ENCODE results near the gene RAB3IP. TPM values are rescaled to one million over a fixed set of nuclear protein-coding genes. Genes with fewer than 3 reads are reported as not detected.
"Not testable (repeated sequence)": the region's sequence is repeated elsewhere in the genome, so short reads cannot be mapped to it uniquely, and the experiment has no call there.

RAB3IP gene
- total RNA-seq, 1 experiment from 2014 or later, result 39.4 TPM

DNA sequence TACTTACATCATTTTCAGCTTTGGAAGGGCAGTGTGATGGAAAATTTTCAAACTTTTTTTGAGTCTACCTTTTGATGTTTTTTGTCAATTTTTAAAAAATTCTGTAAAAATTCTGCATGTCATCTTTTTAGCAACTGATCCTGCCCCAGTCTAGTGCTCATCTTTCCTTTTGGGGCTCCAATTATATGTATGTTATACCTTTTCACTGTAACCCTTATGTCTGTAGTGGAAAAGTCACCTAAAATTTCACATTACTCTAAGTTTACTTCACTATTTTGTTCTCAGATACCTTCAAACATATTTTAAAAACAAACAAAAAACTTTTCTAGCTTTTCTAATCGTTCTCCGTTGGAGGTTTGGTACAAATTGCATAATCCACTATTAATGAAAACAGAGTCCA lies 53.9 kb downstream of the RAB3IP start:
- Histone ChIP-seq H3K36me3 (ENCODE audit: insufficient read depth, low read length, poor library complexity, severe bottlenecking) (peaks cover 3% of the 10 kb centered on the region), H3K27ac (ENCODE audit: low read depth, low read length, poor library complexity, severe bottlenecking) (no peak overlapping the region), H3K4me1 (ENCODE audit: insufficient read depth, low read length, poor library complexity, severe bottlenecking) (no peaks in the 10 kb centered on the region), H3K9me3 (ENCODE audit: low read depth, low read length, poor library complexity, severe bottlenecking) (peaks cover 21% of the 10 kb centered on the region), H3K4me3 (ENCODE audit: low read depth, low read length, poor library complexity, severe bottlenecking) (no peak overlapping the region), H3K27me3 (replicated peaks; ENCODE audit: insufficient read depth, low read depth, low read length, poor library complexity) (no peaks in the 10 kb centered on the region)
- no TSS peak for BruUV-seq (replicated peaks)
- ChIA-PET POLR2A (ENCODE audit: low non-redundant PET) (no interaction called here), CTCF (interaction anchor here (0.6 kb wide), 1 partner anchor 41 kb away, joined by 11 read pairs; no protein-coding TSS in a partner anchor)
- no peak for DNase-seq (ENCODE audit: low spot score)
- intact Hi-C loops (cut with micrococcal nuclease; ENCODE audit: unreplicated experiment), result no loop called here
- no peak for TF ChIP-seq EZH2 (IDR thresholded peaks at IDR 0.05; ENCODE audit: borderline replicate concordance, low read depth, low read length, poor library complexity, severe bottlenecking)
- TF ChIP-seq, protein P1, sequence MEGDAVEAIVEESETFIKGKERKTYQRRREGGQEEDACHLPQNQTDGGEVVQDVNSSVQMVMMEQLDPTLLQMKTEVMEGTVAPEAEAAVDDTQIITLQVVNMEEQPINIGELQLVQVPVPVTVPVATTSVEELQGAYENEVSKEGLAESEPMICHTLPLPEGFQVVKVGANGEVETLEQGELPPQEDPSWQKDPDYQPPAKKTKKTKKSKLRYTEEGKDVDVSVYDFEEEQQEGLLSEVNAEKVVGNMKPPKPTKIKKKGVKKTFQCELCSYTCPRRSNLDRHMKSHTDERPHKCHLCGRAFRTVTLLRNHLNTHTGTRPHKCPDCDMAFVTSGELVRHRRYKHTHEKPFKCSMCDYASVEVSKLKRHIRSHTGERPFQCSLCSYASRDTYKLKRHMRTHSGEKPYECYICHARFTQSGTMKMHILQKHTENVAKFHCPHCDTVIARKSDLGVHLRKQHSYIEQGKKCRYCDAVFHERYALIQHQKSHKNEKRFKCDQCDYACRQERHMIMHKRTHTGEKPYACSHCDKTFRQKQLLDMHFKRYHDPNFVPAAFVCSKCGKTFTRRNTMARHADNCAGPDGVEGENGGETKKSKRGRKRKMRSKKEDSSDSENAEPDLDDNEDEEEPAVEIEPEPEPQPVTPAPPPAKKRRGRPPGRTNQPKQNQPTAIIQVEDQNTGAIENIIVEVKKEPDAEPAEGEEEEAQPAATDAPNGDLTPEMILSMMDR (conservative IDR thresholded peaks at IDR 0.05; ENCODE audit: low read depth, low read length), result no peak

DNA sequence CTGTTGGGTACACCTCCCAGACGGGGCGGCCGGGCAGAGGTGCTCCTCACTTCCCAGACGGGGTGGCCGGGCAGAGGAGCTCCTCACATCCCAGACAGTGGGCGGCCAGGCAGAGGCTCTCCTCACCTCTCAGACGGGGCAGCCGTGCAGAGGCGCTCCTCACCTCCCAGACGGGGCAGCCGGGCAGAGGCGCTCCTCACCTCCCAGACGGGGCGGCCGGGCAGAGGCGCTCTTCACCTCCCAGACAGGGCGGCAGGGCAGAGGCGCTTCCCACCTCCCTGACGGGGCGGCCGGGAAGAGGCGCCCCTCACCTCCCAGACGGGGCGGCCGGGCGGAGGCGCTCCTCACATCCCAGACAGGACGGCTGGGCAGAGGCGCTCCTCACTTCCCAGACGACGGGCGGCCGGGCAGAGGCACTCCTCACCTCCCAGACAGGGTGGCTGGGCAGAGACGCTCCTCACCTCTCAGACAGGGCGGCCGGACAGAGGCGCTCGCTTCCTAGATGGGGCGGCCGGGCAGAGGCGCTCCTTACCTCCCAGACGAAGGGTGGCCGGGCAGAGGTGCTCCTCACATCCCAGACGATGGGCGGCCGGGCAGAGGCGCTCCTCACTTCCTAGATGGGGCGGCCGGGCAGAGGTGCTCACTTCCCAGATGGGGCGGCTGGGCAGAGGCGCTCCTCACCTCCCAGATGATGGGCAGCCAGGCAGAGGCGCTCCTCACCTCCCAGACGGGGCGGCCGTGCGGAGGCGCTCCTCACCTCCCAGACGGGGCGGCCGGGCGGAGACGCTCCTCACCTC lies 68.6 kb downstream of the RAB3IP start:
- H3K27ac ChIP-seq (ENCODE audit: low read depth, low read length, poor library complexity, severe bottlenecking); H3K4me1 ChIP-seq (ENCODE audit: insufficient read depth, low read length, poor library complexity, severe bottlenecking); DNase-seq (ENCODE audit: low spot score); intact Hi-C loops (cut with micrococcal nuclease; ENCODE audit: unreplicated experiment); H3K36me3 ChIP-seq (ENCODE audit: insufficient read depth, low read length, poor library complexity, severe bottlenecking); H3K27me3 ChIP-seq (replicated peaks; ENCODE audit: insufficient read depth, low read depth, low read length, poor library complexity); H3K4me3 ChIP-seq (ENCODE audit: low read depth, low read length, poor library complexity, severe bottlenecking); CTCF ChIA-PET; POLR2A ChIA-PET (ENCODE audit: low non-redundant PET); BruUV-seq (replicated peaks); H3K9me3 ChIP-seq (ENCODE audit: low read depth, low read length, poor library complexity, severe bottlenecking): not testable (repeated sequence)

DNA sequence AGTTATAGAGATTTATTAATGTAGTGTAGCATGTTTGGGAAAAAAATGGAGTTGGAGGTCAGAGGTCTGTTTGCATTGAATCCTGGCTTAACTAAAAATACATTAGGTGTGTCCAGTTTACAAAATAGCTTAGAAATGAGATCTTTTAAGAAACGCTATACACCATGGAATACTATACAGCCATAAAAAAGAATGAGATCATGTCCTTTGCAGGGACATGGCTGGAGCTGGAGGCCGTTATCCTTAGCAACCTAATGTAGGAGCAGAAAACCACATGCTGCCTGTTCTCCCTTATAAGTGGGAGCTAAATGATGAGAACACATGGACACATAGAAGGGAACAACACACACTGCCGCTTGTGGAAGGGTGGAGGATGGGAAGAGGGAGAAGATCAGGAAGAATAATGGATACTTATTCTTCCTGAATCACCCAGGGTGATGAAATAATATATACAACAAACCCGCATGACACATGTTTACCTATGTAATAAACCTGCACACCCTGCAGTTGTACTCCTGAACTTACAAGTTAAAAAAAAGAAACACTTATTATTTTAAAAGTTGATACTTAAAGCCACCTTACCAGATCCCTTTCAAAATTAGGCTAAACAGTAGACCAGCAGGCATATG lies 72.3 kb downstream of the RAB3IP start:
- H3K4me1 ChIP-seq (ENCODE audit: insufficient read depth, low read length, poor library complexity, severe bottlenecking), result no peaks in the 10 kb centered on the region
- ChIA-PET POLR2A (ENCODE audit: low non-redundant PET) (no interaction called here), CTCF (no interaction called here)
- no peaks in the 10 kb centered on the region for H3K36me3 ChIP-seq (ENCODE audit: insufficient read depth, low read length, poor library complexity, severe bottlenecking)
- no peak overlapping the region for H3K27ac ChIP-seq (ENCODE audit: low read depth, low read length, poor library complexity, severe bottlenecking)
- DNase-seq (ENCODE audit: low spot score), result no peak
- peaks cover 6% of the 10 kb centered on the region for H3K9me3 ChIP-seq (ENCODE audit: low read depth, low read length, poor library complexity, severe bottlenecking)
- TF ChIP-seq EZH2 (IDR thresholded peaks at IDR 0.05; ENCODE audit: borderline replicate concordance, low read depth, low read length, poor library complexity, severe bottlenecking), result no peak
- TF ChIP-seq, protein P1 (conservative IDR thresholded peaks at IDR 0.05; ENCODE audit: low read depth, low read length), result no peak
- no peaks in the 10 kb centered on the region for H3K27me3 ChIP-seq (replicated peaks; ENCODE audit: insufficient read depth, low read depth, low read length, poor library complexity)
- intact Hi-C loops (cut with micrococcal nuclease; ENCODE audit: unreplicated experiment), result no loop called here
- H3K4me3 ChIP-seq (ENCODE audit: low read depth, low read length, poor library complexity, severe bottlenecking), result no peak overlapping the region
- BruUV-seq (replicated peaks), result no TSS peak
